ENCODE measurements around the gene FGFR2.
"Not testable (repeated sequence)": the region's sequence is repeated elsewhere in the genome, so short reads cannot be mapped to it uniquely, and the experiment has no call there.

The FGFR2 gene

DNA sequence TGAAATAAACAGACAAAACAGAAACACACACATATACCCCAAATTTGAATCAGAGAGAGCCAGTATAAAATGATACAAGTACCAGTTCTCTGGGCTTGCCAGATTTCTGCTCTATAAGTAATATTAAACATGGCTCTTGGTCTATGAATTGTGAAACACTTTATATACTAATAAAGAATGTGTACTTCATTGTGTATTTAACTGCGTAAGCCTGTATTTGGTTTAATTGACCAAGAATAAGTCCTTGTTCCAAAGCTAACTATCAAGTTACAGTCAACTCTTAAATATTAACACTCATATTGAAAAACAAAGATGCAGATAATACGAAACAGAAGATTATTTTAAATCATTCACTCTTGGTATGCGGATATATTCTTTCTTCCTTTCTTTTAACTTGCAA, 8.7 kb downstream of the FGFR2 start:
- ATAC-seq (no peak), DNase-seq (no peak)

DNA sequence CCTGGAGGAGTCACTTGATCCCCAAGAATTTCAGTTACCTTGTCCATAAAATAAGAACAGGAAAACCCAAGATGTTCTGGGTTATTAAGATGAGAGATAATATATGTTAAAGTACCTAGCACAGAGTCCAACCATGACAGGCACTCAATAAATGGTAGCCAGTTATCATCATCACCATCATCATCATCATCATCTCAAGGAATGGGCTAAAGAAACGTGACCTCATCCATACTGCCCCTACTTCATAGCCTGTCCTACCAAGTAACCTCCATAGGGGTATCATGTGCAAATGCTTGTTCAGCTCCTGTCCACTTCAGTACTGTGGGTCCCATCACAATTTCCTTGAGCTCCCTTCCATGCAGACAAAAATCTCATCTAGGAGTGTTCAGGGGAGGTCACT, 14.4 kb downstream of the FGFR2 start:
- ATAC-seq: no peak
- no peak for DNase-seq

DNA sequence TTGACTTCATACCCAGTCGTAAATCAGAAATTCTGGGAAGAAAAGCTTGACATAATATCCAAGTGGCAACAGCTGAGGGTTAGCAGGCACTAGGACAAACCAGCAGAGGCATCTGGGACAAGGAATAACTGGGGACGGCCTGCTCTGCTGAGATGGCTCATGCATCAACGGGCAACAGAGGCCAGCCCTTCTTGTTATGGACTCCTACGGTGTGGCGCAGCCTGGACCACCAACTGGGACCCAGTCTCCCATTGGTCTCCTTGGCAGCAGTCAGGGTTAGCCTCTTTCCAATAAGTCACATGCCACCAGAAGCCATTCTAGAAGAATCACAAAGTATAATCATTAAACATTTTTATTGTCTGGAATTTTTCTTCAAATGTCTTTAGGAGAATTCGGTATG, 15.0 kb downstream of the FGFR2 start:
- DNase-seq (no peak), ATAC-seq (no peak)

DNA sequence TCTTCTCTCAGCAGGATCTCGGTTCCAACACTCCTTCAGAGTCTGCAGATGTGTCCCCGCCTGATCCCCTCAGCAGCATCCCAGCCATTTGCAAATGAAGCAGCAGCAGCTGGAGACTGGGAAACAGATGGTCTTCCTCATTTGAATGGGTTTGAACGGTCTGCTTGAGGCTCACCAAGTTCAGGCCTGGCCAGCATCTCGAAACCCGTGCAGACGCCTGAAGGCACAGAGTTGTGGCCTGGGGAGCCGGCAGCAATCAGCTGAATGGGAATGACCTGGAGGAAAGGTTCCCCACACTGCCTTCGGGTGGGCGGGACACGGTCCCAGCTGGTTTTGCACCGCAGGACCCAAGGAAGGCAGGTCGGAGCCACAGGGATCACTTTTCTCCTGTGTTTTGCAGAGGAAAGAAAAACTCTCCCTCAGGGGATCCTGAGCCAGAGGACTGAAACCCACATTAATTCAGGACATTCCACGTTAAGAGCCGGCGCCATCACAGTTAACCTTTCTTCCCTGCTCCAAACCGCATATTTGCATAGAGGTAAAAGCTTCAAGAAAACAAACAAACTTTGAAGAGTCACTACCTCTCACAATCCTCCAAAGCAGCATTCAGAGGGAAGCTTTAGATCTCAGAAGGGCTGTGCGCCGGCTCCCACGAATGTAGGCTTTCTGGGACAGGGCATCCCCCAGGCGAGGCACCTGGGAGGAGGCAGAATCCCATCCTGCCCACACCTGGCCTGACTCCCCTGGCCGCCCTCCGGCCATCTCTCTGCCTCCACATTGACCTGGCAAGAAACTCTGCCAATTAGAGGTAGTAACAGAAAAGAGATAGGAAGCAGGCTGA, 17.7 kb downstream of the FGFR2 start:
- no peak for DNase-seq
- ATAC-seq: no peak

DNA sequence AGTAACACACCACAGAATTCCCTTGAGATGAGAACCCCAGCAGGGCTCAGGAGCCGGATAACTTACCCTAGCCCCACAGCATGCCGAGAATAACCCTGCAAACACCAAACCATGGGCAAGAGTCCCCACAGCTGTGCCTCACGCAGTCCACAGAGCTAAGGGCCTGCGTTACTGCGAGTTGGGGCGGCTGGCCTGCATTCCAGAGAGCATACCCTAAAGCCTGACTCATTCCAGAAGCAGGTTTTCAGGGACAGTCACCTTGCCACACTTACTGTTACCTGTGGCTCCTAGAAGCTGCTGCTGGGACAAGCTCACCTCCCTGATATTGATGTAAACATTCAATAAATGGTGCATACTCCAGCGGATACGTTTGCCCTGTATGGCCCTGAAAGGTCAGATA, 18.6 kb downstream of the FGFR2 start:
- ATAC-seq: no peak
- DNase-seq: no peak

DNA sequence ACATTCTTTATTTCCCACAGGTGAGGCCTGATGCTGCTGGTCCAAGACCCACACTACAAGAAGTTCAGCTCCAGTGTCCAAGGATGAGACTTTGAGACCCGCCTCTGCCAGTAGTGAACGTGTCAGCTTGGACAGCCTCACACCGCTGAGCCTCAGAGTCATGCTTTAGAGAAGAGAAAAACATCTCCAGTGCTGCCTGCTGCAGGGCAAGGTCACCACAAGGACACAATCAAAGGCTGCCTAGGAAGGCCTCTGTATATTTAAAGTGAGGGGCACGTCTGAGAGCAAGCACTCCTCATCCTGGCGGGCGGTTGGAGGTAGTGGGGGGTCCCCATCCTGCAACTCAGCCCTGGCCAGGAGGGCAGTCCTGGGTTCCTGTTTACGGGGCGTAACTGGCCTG, 19.3 kb downstream of the FGFR2 start:
- DNase-seq (no peak), ATAC-seq (no peak)

DNA sequence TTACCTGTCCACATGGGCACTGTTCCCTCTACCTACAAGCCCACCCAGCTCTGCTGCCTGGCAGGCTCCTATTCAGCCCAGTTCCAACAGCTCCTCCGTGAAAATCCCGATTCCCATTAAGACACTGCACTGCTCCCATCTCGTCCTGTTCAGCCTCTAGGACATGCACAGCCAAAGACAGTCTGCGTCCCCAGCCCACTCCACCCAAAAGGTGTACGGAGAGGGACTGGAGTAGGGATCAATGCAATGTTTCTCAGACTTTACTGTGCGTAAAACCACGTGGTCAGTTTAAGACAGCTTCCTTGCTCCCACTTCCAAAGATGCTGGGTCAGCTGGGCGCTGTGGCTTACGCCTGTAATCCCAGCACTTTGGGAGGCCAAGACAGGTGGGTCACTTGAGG, 19.9 kb downstream of the FGFR2 start:
- ATAC-seq: no peak

DNA sequence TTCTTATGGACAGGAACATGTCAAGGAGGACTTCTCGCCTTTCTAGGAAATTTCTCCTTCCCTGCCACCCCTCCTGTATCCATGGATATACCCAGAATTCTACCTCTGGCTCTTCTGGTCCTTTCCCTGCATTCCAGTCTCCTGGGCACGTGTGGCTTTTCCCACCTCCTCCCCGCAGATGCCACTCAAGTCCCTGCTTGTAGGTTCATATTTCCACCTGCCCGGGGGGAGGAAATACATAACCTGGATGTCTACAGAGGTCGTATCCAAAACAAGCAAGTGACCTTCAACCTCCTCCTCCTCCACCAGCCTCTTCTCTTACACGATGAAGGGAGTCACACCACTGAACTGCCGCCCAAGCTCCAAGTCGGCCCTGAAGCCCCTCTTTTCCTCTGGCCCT, 20.7 kb downstream of the FGFR2 start:
- DNase-seq (no peak), ATAC-seq (no peak)

More for the DNA sequence above, 19.9 kb downstream of the FGFR2 start:
- no peak for DNase-seq

DNA sequence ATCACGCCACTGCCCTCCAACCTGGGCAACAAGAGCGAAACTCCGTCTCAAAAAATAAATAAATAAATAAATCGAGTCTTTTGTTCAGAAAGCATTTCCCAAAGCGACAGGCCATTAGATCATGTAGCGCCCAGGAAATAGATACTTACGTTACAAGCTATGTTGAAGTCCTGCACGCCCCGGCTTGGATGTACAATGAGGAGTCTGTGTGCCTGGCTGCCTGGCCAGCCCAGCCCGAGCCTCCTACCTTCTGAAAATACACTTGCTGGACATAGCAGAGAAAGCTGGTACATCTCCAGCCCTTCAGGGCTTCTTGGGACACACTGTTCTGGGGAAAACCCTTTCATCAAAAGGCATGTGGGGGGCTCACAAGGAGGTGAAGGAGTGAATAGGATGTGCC, 22.1 kb downstream of the FGFR2 start:
- ATAC-seq: no peak
- no peak for DNase-seq

DNA sequence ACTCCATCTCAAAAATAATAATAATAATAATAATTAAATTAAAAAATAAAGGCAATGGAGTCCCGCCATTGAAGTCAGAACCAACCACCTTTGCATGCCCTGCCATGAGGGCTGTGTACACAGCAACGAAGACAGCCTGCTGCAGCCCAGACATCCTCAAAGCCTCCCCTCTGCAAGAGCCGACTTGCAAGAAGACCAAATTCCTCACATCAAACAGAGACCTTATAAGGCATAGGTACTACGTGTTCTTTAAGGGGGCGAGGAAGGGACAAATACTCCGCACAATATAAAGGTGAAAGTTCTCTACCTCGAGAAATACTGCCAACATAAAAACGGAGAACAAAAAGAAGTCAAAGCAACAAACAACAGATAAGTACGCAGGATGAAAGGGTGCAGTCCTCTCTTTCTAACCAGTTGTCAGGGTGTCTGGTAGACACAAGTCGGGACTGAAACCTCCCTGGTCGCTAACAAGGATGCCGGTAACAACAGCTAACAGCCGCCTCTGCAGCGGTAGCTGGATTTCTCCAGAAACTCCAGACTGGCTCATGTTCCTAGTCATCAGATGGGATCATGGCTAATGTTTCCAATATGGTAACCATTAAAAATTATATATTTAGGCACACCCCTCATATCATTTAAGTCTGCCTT, 23.6 kb downstream of the FGFR2 start:
- DNase-seq (no peak), ATAC-seq (no peak)

DNA sequence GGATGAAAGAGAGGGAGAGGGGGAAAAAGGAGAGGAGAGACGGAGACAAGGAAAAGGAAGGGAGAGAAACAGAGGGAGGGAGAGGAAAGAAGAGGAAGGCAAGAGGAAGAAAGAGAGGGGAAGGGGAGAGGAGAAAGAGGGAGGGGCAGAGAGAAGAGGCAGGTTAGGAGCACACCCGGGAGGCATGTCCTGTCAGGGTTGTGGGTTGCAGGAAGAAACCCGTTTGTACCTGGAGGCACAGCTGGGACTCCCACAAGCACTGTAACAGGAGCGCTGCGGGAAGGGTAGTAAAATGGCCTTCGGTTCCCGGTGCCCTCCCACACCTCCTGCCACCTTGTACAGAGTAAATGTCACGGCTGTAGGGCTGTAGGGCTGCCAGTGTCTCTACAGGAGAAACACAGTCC, 24.7 kb downstream of the FGFR2 start:
- DNase-seq: no peak
- ATAC-seq: no peak

DNA sequence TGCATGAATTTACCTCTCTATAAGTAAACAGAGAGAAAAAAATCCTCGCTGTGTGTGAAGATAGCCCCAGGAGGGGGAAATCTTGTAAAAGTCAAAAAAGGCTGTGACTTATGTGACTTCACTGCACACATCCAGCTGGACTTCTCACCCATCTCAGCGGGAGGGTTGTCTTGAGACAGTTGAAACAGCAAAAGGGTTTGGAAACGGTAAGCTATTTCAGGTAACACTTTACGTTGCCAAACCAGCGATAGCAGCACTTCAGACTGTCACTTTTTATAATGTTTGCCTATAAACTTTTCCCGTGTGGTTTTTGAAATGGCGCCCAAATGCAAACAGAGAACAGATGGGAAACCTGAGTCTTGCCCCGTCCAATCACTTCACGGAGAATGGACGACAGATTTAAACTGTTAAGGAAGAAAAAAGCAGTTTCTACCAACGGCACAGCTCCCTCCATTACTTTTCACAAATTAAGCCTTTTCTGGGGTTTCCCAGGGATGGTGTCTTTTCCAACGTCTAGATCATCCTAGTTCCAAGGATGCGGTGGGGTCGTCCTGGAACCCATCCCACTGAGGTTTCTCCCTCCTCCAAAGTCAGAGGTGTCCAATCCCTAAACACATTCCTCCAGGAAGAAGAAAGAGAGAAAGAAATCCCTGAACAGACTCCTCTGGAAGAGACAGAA, 25.2 kb downstream of the FGFR2 start:
- ATAC-seq (no peak), DNase-seq (no peak)

DNA sequence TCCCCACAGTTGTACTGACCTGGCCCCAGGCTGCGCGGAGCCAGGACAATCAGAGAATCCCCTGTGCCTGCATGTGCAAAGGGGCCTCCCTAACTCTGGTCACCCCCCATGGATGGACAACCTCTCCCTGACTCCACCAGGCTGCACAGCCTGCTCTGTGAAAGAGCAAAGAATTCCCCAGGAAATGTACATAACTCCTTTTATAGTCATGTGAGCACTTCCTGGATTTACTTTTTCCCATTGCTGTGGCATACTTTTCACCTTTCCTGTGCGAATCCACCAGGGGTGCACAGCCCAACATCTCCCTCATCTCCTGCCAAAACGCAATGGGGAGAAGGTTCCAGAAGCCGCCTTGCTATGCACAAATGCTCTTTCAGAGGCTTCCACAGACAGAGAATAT, 27.9 kb downstream of the FGFR2 start:
- DNase-seq (no peak), ATAC-seq (no peak)

DNA sequence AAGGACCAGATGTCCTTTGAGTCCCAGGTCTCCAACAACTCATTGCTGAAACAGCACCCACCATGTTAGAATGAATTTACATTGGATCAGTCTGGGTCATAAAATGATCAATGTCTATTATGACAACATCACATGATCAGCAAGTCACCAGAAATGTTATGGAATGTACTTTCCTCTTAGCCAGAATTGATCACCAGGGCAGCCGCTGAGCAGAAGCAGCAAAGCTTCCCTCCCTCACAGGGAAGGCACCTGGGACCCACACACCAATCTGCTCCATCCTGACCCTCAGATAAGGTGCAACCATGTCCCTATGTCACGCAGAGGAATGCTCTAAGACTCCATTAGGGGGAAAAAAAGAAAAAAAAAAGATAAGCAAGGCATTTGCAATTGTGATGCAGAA, 30.0 kb downstream of the FGFR2 start:
- no peak for DNase-seq
- no peak for ATAC-seq

DNA sequence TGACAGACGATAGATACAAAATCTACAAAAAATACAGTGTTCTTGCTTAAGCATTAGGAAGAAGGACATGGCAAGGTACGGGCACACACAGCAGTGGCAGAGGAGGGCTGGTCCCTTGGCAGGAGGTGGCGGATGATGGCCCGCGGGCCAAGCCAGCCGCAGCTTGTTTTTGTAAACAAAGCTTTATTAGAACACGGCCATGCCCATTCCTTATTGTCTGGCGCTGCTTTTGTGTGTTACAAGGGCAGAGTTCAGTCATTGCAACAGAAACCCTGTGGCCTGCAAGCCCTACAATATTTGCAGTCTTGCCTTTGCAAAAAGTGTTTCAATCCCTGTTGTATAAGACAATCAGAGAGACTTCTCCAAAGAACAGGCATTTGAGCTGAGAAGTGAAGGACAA, 30.7 kb downstream of the FGFR2 start:
- DNase-seq (no peak), ATAC-seq (no peak)

DNA sequence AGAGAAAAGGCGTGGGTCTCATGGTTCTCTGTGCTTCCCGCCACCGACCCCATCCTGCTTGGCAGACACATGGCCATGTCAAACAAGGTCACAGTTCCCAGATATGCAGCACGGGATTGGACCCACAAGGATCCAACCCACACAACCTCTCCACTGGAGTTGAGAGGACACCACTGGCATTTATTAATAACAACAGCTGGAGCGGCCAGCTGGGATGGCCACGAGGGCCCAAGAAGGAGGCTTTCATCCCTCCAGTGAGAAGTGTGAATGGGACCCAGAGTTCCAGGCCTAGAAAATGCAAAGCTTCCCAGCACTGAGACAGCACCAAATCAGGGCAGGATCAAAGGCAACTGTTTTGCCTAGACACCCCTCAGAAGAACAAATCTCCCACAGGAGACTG, 31.5 kb downstream of the FGFR2 start:
- DNase-seq (no peak), ATAC-seq (no peak)

DNA sequence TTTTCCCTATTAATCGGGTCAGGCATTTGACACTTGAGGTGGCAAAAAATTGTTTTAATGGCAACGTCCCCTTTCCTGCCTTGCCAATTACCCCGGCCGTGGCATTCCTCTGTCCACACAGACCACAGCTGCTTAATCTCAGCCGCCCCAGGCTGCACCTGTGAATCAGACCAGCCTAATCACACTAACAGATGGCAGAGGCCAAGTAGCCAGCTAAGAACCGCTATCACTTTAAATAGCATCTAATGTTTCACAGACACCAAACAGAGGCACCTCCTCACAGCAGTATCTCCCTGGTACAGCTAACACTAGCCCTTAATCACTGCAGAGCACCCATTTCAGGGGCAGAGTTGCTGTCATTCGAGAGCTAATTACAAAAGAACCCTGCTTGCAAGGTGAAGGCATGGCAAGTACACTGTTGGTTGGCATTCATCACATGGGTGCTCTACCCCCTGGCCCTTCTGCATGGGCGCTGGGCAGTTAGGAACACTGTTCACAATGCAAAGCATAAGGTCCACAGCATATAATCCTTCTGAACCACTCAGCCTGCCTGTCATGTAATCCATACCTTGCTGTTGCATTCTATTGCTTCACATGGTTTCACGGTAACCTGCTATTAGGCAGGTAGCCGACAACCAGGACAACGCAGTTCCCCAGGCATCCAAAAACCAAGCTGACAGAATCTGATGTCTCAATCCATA, 38.8 kb downstream of the FGFR2 start:
- DNase-seq (no peak), ATAC-seq (no peak)

DNA sequence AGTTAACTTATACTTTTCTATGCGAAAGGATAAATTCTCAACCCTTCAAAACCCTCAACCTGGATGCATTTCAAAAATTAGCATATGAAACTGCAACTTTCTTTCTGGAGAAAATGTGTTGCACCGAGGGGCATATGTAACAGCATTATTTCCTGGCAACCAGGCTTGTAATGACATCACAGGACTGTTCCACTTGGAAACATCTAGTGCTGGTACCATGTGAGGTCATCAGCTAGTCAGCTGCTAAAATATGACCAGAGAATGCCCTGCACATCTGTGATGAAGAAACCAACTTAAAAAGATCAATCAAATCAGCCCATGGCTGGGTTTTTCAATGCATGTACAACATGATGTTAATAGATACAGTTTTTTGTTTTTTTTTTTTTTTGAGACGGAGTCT, 40.0 kb downstream of the FGFR2 start:
- ATAC-seq: no peak
- no peak for DNase-seq

DNA sequence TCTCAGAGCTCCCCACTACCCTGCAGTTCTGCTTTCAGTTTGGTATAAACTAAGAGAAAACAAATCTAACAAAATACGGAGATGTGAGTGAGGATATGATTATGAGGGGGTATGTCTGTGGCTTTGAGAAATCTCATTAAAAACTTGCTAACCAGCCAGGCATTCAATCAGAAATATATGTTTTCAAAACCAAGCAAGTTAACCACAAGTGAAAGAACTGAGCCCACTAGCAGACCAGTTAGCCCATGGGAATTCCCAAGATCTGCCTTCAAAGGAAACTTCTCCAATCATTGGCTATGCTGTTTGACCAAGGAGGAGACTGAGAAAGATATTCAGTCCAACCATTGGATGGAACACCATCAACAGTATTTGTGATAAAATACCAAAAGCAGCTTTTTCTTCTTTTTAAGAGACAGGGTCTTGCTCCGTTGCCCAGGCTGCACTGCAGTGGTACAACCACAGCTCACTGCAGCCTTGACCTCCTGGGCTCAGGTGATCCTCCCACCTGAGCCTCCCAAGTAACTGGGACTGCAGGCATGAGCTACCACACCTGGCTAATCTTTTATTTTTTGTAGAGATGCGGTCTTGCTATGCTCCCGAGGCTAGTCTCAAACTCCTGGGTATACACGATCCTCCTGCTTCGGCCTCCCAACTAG, 41.2 kb downstream of the FGFR2 start:
- no peak for ATAC-seq
- no peak for DNase-seq

DNA sequence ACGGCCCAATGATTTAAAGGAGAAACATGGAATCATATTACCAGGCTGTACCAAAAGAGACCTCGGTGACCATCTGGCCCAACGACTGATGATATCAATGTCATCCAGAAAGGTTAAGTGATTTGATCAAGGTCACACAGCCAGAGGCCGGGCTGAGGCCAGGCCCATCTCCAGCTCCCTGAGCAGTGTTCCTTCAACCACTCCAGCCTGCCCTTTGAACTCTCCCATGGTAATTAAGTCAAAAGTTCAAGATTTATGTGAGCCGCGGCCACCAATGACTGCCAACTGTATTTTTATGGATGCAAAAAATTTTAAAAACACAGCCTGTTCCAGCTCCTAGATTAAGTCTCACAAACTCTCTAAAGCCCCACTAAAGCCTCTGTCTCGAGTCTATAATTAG, 41.8 kb downstream of the FGFR2 start:
- no peak for ATAC-seq
- no peak for DNase-seq

DNA sequence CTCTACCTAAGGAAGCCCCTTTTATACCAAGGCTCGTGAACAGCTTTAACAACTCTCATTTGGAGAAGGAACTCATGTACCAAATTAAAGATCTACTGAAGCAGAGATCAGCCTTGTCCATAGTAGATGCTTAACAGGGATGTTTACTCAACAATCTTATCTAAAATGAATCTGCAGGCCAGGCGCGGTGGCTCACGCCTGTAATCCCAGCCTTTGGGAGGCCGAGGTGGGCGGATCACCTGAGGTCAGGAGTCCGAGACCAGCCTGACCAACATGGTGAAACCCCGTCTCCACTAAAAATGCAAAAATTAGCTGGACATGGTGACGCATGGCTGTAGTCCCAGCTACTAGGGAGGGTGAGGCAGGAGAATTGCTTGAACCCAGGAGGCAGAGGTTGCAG, 43.3 kb downstream of the FGFR2 start:
- not testable (repeated sequence) for ATAC-seq, DNase-seq

DNA sequence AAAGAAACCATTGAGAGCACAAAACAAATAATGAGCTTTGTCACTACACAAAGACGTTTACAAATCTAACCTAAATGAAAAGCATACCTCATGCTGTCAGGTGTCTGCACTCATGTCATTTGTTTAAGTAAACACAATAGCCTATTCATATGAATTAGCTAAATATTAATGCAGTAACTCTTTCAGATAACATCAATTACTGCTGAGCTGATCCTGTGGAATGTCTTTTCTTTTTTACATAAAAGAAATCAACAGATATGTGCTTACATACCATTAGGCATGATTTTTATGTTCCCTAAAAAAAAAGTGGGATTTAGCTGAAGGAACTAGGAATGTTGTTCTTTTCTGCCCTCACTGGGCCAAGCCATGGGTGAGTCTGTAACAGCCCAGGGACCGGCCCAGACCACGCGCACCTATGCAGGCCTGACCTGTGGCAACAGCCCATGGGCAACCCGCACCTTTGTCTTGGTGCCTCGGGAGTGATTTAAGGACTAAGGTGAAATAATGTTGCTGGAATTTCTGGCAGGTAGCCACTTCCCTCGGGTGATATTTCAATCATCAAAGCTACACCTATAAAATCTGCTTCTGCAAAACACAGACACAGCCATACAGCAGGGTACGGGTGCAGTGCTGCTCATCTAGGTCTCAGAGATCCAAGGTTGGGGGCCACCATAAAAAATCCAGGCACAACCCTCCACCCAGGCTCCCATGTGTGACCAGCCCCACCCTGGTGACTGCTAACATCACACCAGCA, 44.6 kb downstream of the FGFR2 start:
- ATAC-seq (no peak), DNase-seq (no peak)

All from stimulated activated naive CD8-positive, alpha-beta T cell treated with anti-CD3 and anti-CD28 coated beads, Interleukin-15, Interleukin-2, amounts not matched to agents 100 U/mL and 50 U/mL, for 24 hours (primary cell).